Right atrium auricular region (tissue), 2 donors: Measurements from ENCODE around the gene SCNN1G. TPM values are rescaled to one million over a fixed set of nuclear protein-coding genes. Genes with fewer than 3 reads are reported as not detected.
A peak's percentile ranks its signal among the peaks of the same experiment; 100 is the strongest.

Experiments used
- DNase-seq: peaks from one replicate; pipeline ENCODE4 v3.0.0-alpha.2; 2019; ENCODE audit warnings: low spot score
- H3K27ac ChIP-seq, 2 donors: fragments of 200-600 bp; sonication (generic); 1 replicate in 1 of 2; 2 replicates in 1 of 2; pipeline ENCODE4 v1.5.1; 2016 to 2019
- H3K27me3 ChIP-seq, 2 donors: fragments of 200-600 bp; sonication (generic); one replicate each; pipeline versions ENCODE4 v1.5.1 to v1.6.0; 2017 to 2019
- H3K36me3 ChIP-seq: fragments of 200-600 bp; sonication (generic); one replicate; pipeline ENCODE4 v1.5.1; 2016
- H3K4me1 ChIP-seq, 2 donors: fragments of 200-600 bp; sonication (generic); one replicate each; pipeline versions ENCODE4 v1.5.1 to v1.6.0; 2017 to 2019
- H3K4me3 ChIP-seq, 2 donors: fragments of 200-600 bp; sonication (generic); 1 replicate in 1 of 2; 2 replicates in 1 of 2; pipeline ENCODE4 v1.5.1; 2017 to 2019; ENCODE audit warnings: mild to moderate bottlenecking in 1 of 2, moderate library complexity in 1 of 2
- H3K9me3 ChIP-seq, 2 donors: fragments of 200-600 bp; sonication (generic); one replicate each; pipeline ENCODE4 v1.5.1; 2019
- total RNA-seq, 2 donors: library from RNA; depleted of rRNA; stranded (reverse); fragments of >200 nt; gene quantifications; one replicate each; pipeline ENCODE4 v1.1.0, GENCODE V29; 2016
- TF ChIP-seq, protein P1 (sequence below), 2 donors: fragments of 200-600 bp; sonication (generic); IDR thresholded peaks; one replicate each; pipeline ENCODE4 v1.5.1; 2019; ENCODE audit warnings: antibody characterized with exemption in 2 of 2

SCNN1G gene
- total RNA-seq, 2 donors from 2014 or later: not detected

DNA sequence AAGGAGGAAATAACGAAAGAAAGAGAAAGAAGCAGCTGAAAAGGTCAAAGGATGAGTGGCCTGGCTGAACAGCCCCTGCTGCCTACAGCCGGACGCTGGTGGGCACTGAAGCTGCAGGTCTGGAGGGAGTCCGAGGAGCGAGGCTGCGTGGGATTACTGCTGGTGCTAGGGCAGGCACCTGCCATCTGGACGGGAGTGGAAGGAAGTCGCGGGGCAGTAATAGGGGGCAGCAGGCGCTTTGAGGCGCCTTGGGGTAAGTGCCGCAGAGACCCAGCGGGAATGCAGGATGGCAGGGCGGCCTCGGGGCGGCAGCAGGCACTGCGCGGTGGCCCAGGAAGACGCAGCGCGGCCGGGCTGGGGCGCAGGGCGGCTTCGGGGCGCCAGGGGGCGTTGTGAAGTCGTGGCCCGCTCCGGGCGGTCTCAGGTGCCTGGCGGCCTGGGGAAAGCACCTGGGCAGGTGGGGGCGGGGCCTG lies 303 bp upstream of the SCNN1G start:
- TF ChIP-seq, protein P1, sequence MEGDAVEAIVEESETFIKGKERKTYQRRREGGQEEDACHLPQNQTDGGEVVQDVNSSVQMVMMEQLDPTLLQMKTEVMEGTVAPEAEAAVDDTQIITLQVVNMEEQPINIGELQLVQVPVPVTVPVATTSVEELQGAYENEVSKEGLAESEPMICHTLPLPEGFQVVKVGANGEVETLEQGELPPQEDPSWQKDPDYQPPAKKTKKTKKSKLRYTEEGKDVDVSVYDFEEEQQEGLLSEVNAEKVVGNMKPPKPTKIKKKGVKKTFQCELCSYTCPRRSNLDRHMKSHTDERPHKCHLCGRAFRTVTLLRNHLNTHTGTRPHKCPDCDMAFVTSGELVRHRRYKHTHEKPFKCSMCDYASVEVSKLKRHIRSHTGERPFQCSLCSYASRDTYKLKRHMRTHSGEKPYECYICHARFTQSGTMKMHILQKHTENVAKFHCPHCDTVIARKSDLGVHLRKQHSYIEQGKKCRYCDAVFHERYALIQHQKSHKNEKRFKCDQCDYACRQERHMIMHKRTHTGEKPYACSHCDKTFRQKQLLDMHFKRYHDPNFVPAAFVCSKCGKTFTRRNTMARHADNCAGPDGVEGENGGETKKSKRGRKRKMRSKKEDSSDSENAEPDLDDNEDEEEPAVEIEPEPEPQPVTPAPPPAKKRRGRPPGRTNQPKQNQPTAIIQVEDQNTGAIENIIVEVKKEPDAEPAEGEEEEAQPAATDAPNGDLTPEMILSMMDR (IDR thresholded peaks at IDR 0.05): peak; percentile 81 to 100
- Histone ChIP-seq H3K36me3 (no peaks in the 10 kb centered on the region), H3K4me1 (peaks cover 0 to 22% of the 10 kb centered on the region in 2 donors), H3K9me3 (no peaks in the 10 kb centered on the region), H3K4me3 (peak overlapping the region in 1 of 2 donors; percentile 47), H3K27me3 (peaks cover 6 to 13% of the 10 kb centered on the region in 2 donors), H3K27ac (no peak overlapping the region)
- DNase-seq: no peak

DNA sequence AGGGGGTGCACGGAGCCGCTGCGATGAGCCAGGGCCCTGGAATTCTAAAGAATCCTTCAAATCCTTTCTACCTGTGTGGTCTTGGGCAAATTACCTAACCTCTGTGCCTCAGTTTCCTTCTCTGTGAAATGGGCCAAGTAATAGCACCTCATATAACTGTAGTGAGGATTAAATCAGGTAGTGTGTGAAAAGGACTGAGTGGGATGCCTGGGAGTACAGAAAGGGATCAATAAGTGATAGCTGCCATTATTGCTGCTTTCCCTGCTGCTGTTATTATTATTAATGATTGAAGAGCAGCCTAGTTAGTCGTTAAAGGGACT lies 958 bp downstream of the SCNN1G start:
- Histone ChIP-seq H3K4me3 (no peak overlapping the region), H3K4me1 (peaks cover 0 to 22% of the 10 kb centered on the region in 2 donors), H3K27me3 (peaks cover 6 to 13% of the 10 kb centered on the region in 2 donors), H3K36me3 (no peaks in the 10 kb centered on the region), H3K27ac (no peak overlapping the region), H3K9me3 (no peaks in the 10 kb centered on the region)
- no peak for DNase-seq
- TF ChIP-seq, protein P1 (IDR thresholded peaks at IDR 0.05): no peak

DNA sequence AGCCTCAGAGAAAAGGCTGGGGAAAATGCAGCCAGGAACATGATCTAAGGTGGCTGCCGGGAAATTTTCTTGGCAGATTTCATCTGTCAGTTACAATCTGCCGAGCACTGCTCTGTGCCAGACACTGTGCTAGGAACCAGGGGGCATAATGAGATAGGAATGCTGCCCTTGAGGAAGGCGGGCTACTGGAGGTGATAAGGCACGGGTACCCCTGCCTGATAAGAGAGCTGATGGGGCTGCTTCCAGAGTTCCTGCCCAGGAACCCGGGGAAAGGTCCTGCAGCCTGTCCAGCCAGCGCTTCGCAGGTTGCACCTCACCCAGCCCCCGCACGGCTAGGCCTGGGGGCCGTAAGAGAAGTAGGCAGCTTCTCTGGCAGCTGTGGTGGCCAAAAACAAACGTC lies 3.1 kb downstream of the SCNN1G start:
- Histone ChIP-seq H3K27me3 (peaks cover 6 to 13% of the 10 kb centered on the region in 2 donors), H3K4me1 (peaks cover 0 to 22% of the 10 kb centered on the region in 2 donors), H3K27ac (no peak overlapping the region), H3K36me3 (no peaks in the 10 kb centered on the region), H3K4me3 (no peak overlapping the region), H3K9me3 (no peaks in the 10 kb centered on the region)
- TF ChIP-seq, protein P1 (IDR thresholded peaks at IDR 0.05): no peak
- DNase-seq: no peak

DNA sequence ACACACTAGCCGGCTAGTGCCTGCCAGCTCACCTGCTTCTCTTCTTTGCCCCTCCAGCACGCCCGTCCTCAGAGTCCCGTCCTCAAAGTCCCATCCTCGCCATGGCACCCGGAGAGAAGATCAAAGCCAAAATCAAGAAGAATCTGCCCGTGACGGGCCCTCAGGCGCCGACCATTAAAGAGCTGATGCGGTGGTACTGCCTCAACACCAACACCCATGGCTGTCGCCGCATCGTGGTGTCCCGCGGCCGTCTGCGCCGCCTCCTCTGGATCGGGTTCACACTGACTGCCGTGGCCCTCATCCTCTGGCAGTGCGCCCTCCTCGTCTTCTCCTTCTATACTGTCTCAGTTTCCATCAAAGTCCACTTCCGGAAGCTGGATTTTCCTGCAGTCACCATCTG lies 3.6 kb downstream of the SCNN1G start:
- H3K9me3 ChIP-seq: no peaks in the 10 kb centered on the region
- no peak overlapping the region for H3K27ac ChIP-seq
- H3K36me3 ChIP-seq: no peaks in the 10 kb centered on the region
- no peak for DNase-seq
- TF ChIP-seq, protein P1 (IDR thresholded peaks at IDR 0.05): no peak
- no peak overlapping the region for H3K4me3 ChIP-seq
- peaks cover 6 to 13% of the 10 kb centered on the region in 2 donors for H3K27me3 ChIP-seq
- H3K4me1 ChIP-seq: peaks cover 0 to 22% of the 10 kb centered on the region in 2 donors

DNA sequence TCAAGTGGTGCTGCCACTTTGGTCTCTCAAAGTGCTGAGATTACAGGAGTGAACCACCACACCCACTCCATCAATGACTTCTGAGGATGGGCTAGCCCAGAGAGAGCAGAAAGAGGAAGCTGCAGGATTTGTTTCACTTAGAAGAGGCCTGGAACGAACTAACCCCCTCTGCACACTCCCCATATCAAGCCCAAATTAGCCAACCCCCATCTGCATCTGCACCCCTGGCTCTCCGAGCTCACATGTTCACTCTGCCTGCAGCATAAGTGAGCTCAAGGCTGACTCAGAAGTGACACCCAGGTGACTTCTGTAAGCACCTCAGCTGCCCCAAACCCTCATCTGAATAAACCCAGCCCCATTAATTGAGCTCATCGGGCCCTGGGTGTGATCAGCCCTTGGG lies 4.8 kb downstream of the SCNN1G start:
- peaks cover 0 to 17% of the 10 kb centered on the region in 2 donors for H3K4me1 ChIP-seq
- peaks cover 6 to 13% of the 10 kb centered on the region in 2 donors for H3K27me3 ChIP-seq
- no peak for DNase-seq
- H3K4me3 ChIP-seq: no peak overlapping the region
- no peaks in the 10 kb centered on the region for H3K36me3 ChIP-seq
- no peaks in the 10 kb centered on the region for H3K9me3 ChIP-seq
- TF ChIP-seq, protein P1 (IDR thresholded peaks at IDR 0.05): no peak
- no peak overlapping the region for H3K27ac ChIP-seq

DNA sequence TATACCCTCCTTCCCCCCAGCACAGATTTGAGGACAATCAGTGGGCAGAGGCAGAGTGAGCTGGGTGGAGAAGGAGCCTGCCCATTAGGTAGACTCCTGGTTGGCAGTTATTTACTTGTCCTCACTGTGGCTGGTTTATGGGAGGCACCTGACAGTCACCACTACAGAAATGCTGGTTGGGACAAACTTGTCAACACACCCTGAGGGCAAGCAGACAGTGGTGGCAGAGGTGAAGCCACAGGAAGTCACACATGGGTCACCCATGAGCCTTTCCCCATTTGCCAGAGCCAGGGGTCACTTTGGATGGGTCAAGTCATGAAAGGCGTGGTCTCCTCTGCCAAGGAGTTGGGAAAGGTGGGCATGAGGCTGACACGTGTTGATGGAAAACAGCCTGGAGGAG lies 6.4 kb downstream of the SCNN1G start:
- H3K27me3 ChIP-seq: no peaks in the 10 kb centered on the region
- no peaks in the 10 kb centered on the region for H3K36me3 ChIP-seq
- peaks cover 0 to 5% of the 10 kb centered on the region in 2 donors for H3K4me1 ChIP-seq
- H3K4me3 ChIP-seq: no peak overlapping the region
- no peak overlapping the region for H3K27ac ChIP-seq
- no peaks in the 10 kb centered on the region for H3K9me3 ChIP-seq
- TF ChIP-seq, protein P1 (IDR thresholded peaks at IDR 0.05): no peak
- DNase-seq: no peak
